GM12878 (cell line): ENCODE data around the gene HCK.

ENCODE experiments used
- ATF2 ChIP-seq: IDR thresholded peaks from 2 replicates; pipeline ENCODE4 v1.6.1; 2012; ENCODE audit warnings: low read length, inconsistent platforms
- CEBPB ChIP-seq, 2 experiments: fragments of 150-350 bp in 1 of 2; IDR thresholded peaks; 2 replicates each; pipeline ENCODE4 v1.6.1; 2012 to 2014; ENCODE audit warnings: low read depth in 2 of 2, low read length in 2 of 2, borderline replicate concordance in 1 of 2, inconsistent platforms in 1 of 2
- EZH2 ChIP-seq: IDR thresholded peaks from 2 replicates; pipeline ENCODE4 v1.6.1; 2012; ENCODE audit warnings: low read depth, mild to moderate bottlenecking, control low read depth, inconsistent platforms, low read length, borderline replicate concordance; ENCODE audit not compliant: control insufficient read depth
- JUNB ChIP-seq: IDR thresholded peaks from 2 replicates; pipeline ENCODE4 v1.6.1; 2016; ENCODE audit warnings: antibody characterized with exemption, mild to moderate bottlenecking
- NRF1 ChIP-seq: conservative IDR thresholded peaks from 2 replicates; pipeline ENCODE4 v1.6.1; 2011; ENCODE audit warnings: mild to moderate bottlenecking, low read depth, low read length, improper control_type of control experiment
- POLR2AphosphoS5 ChIP-seq: IDR thresholded peaks from 2 replicates; pipeline ENCODE4 v1.6.1; 2011; ENCODE audit warnings: mild to moderate bottlenecking, low read length, inconsistent platforms
- TF ChIP-seq, protein P1 (sequence below), 3 experiments: IDR thresholded peaks in 2 of 3; conservative IDR thresholded peaks in 1 of 3; 2 replicates each; pipeline ENCODE4 v1.5.1; 2011; ENCODE audit warnings: low read depth in 3 of 3, low read length in 3 of 3, mild to moderate bottlenecking in 3 of 3, control low read depth in 2 of 3, moderate library complexity in 2 of 3, inconsistent platforms in 1 of 3, mixed read lengths in 1 of 3; ENCODE audit not compliant: control insufficient read depth in 2 of 3, insufficient read depth in 1 of 3; ENCODE audit errors: extremely low read depth in 1 of 3

GRCh38 chr20:32075534-32075933, 23.5 kb downstream of the HCK start:
- TF ChIP-seq, protein P1, sequence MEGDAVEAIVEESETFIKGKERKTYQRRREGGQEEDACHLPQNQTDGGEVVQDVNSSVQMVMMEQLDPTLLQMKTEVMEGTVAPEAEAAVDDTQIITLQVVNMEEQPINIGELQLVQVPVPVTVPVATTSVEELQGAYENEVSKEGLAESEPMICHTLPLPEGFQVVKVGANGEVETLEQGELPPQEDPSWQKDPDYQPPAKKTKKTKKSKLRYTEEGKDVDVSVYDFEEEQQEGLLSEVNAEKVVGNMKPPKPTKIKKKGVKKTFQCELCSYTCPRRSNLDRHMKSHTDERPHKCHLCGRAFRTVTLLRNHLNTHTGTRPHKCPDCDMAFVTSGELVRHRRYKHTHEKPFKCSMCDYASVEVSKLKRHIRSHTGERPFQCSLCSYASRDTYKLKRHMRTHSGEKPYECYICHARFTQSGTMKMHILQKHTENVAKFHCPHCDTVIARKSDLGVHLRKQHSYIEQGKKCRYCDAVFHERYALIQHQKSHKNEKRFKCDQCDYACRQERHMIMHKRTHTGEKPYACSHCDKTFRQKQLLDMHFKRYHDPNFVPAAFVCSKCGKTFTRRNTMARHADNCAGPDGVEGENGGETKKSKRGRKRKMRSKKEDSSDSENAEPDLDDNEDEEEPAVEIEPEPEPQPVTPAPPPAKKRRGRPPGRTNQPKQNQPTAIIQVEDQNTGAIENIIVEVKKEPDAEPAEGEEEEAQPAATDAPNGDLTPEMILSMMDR (IDR thresholded peaks at IDR 0.05 in 2 of 3, conservative IDR thresholded peaks at IDR 0.05 in 1 of 3; ENCODE audit: control insufficient read depth in 2 of 3, extremely low read depth in 1 of 3, insufficient read depth in 1 of 3, low read depth in 3 of 3, low read length in 3 of 3) = no peak
- TF ChIP-seq POLR2AphosphoS5 (no peak), CEBPB (IDR thresholded peaks at IDR 0.05; ENCODE audit: borderline replicate concordance in 1 of 2, low read depth in 2 of 2, low read length in 2 of 2) (no peak), ATF2 (no peak), JUNB (no peak), NRF1 (no peak), EZH2 (no peak)
